Activated naive CD4-positive, alpha-beta T cell treated with anti-CD3 and anti-CD28 coated beads, Interleukin-2, amount 10 ng/mL, durations not matched to agents 7 days and 5 days (primary cell): ENCODE measurements around the gene ATXN1.

ENCODE experiments used
- CTCF ChIA-PET: fragments of 350-600 bp; sonication (Branson Sonifier 250); formaldehyde crosslinking; loops from one replicate; lab custom pipeline; 2021; ENCODE audit warnings: antibody characterized with exemption; lab: Charles Lee
- DNase-seq: peaks from one replicate; pipeline ENCODE4 v3.0.0-alpha.2; 2020
- H3K27ac Mint-ChIP-seq: one replicate; pipeline ENCODE4 v1.8.0; 2021; ENCODE audit warnings: mild to moderate bottlenecking, moderate library complexity, mixed read lengths
- H3K27me3 Mint-ChIP-seq: one replicate; pipeline ENCODE4 v1.8.0; 2021; ENCODE audit warnings: mild to moderate bottlenecking, mixed read lengths
- H3K36me3 Mint-ChIP-seq: one replicate; pipeline ENCODE4 v1.8.0; 2021; ENCODE audit warnings: mixed read lengths
- H3K4me1 Mint-ChIP-seq: one replicate; pipeline ENCODE4 v1.8.0; 2021; ENCODE audit warnings: mixed read lengths
- H3K4me3 Mint-ChIP-seq: one replicate; pipeline ENCODE4 v1.8.0; 2021; ENCODE audit warnings: mild to moderate bottlenecking, moderate library complexity, mixed read lengths
- H3K9me3 Mint-ChIP-seq: one replicate; pipeline ENCODE4 v1.8.0; 2021; ENCODE audit warnings: mixed read lengths

The ATXN1 gene

GRCh38 chr6:16594849-16595248 is 166.4 kb downstream of the ATXN1 start:
- H3K36me3 Mint-ChIP-seq, result peaks cover 7% of the 10 kb centered on the region
- H3K9me3 Mint-ChIP-seq, result no peaks in the 10 kb centered on the region
- H3K27ac Mint-ChIP-seq, result no peak overlapping the region
- peaks cover 3% of the 10 kb centered on the region for H3K4me1 Mint-ChIP-seq
- H3K27me3 Mint-ChIP-seq, result no peaks in the 10 kb centered on the region
- no peak overlapping the region for H3K4me3 Mint-ChIP-seq
- CTCF ChIA-PET, result no interaction called here
- DNase-seq, result no peak

- CTCF ChIA-PET, result interaction anchor here (0.6 to 1.0 kb wide), 2 partner anchors 12 to 179 kb away, joined by 3 read pairs; no protein-coding TSS in a partner anchor
- DNase-seq, result no peak
- no peak overlapping the region for H3K27ac Mint-ChIP-seq
- no peaks in the 10 kb centered on the region for H3K9me3 Mint-ChIP-seq
- H3K36me3 Mint-ChIP-seq, result peaks cover 7% of the 10 kb centered on the region
- H3K4me1 Mint-ChIP-seq, result no peaks in the 10 kb centered on the region
- no peak overlapping the region for H3K4me3 Mint-ChIP-seq
- no peaks in the 10 kb centered on the region for H3K27me3 Mint-ChIP-seq
Observed at GRCh38 chr6:16592223-16592911, 168.9 kb downstream of the ATXN1 start.

DNA sequence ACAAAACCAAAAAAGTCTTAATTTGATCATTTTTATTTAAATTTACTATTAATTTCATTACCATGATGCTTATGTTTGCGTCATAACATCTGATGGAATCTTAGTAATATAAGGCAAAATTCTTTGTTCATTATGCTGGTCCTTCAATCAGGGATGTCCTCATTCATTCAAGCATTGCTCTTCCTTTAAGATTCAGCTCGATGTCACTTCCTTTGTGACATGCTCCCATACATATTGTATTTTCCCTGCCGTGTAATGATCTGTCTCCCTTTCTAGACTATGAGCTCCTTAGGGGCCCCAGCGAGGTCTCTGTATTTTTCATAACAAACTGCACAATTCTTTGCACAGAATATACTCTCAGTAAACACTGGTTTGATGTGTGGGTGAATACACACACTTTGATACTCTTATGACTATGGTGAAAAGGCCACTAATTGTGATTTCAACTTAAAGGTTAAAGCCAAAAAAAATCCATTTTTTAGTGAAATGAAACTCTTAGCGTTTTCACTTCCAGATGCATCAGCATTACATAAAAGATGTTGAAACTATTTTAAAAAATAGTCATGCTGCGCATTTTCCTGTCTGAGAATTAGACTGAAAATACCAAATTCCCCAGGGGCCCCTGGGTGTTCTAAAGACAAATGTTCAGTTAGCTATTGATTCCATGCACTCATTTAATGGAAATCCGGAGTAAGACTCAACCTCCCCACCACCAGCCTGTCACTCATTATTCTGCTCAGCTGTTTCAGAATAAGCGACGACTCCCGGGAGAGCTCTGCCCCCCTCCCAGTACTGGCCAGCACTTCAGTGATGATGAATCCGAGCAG is 169.7 kb downstream of the ATXN1 start:
- CTCF ChIA-PET, result interaction anchor here (0.6 to 1.0 kb wide), 3 partner anchors 11 to 179 kb away, joined by 3 read pairs; no protein-coding TSS in a partner anchor
- H3K4me3 Mint-ChIP-seq, result no peak overlapping the region
- H3K4me1 Mint-ChIP-seq, result no peaks in the 10 kb centered on the region
- H3K9me3 Mint-ChIP-seq, result no peaks in the 10 kb centered on the region
- peak overlapping the region; percentile 50 for H3K27ac Mint-ChIP-seq
- H3K36me3 Mint-ChIP-seq, result peaks cover 4% of the 10 kb centered on the region
- DNase-seq, result no peak
- H3K27me3 Mint-ChIP-seq, result no peaks in the 10 kb centered on the region

- Mint-ChIP-seq H3K9me3 (no peaks in the 10 kb centered on the region), H3K27ac (no peak overlapping the region), H3K27me3 (no peaks in the 10 kb centered on the region), H3K4me3 (no peak overlapping the region), H3K4me1 (peaks cover 8% of the 10 kb centered on the region), H3K36me3 (peaks cover 25% of the 10 kb centered on the region)
- no peak for DNase-seq
- CTCF ChIA-PET, result no interaction called here
Observed at GRCh38 chr6:16585805-16586204, 175.5 kb downstream of the ATXN1 start.

DNA sequence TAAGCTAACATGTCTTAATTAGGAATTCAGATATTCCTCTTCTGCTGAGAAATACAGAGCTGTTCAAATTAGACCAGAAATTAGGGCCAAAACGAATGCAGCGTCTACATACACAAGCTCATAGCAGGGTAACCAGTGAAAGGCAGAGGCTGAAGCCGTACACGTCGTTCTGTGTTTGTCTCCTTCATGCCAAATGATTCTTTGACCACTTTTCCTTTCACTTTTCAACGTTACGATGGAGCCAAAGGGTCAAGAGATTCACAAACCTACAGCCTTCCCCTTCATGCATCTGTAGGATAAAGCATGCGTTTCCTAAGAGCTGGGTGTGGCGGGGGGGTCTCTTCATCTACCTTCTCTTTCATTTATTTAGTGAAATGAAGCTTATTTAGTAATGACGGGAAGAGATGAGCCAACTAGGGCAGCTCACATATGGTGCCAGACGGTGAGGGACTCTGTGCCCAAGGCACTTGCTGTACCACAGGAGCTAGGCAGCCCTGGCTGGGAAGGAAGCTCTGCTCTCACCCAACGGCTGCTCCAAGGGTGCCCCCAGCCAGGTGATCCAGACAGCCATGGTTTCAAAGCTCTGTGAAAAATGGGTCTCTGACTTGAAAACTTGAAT is 178.0 kb downstream of the ATXN1 start:
- Mint-ChIP-seq H3K4me3 (no peak overlapping the region), H3K27me3 (no peaks in the 10 kb centered on the region), H3K36me3 (peaks cover 33% of the 10 kb centered on the region), H3K27ac (no peak overlapping the region), H3K4me1 (peaks cover 8% of the 10 kb centered on the region), H3K9me3 (no peaks in the 10 kb centered on the region)
- DNase-seq, result no peak
- CTCF ChIA-PET, result no interaction called here

GRCh38 chr6:16582446-16583143 is 178.7 kb downstream of the ATXN1 start:
- H3K27me3 Mint-ChIP-seq, result no peaks in the 10 kb centered on the region
- no peaks in the 10 kb centered on the region for H3K9me3 Mint-ChIP-seq
- H3K36me3 Mint-ChIP-seq, result peaks cover 35% of the 10 kb centered on the region
- no peak for DNase-seq
- H3K27ac Mint-ChIP-seq, result no peak overlapping the region
- H3K4me1 Mint-ChIP-seq, result peaks cover 8% of the 10 kb centered on the region
- no peak overlapping the region for H3K4me3 Mint-ChIP-seq
- CTCF ChIA-PET, result no interaction called here

- H3K27ac Mint-ChIP-seq, result no peak overlapping the region
- no peak for DNase-seq
- no peak overlapping the region for H3K4me3 Mint-ChIP-seq
- H3K27me3 Mint-ChIP-seq, result no peaks in the 10 kb centered on the region
- CTCF ChIA-PET, result no interaction called here
- H3K36me3 Mint-ChIP-seq, result peaks cover 28% of the 10 kb centered on the region
- H3K9me3 Mint-ChIP-seq, result no peaks in the 10 kb centered on the region
- H3K4me1 Mint-ChIP-seq, result peaks cover 7% of the 10 kb centered on the region
Observed at GRCh38 chr6:16578695-16579285, 182.5 kb downstream of the ATXN1 start.

- Mint-ChIP-seq H3K36me3 (peaks cover 16% of the 10 kb centered on the region), H3K27ac (no peak overlapping the region), H3K9me3 (no peaks in the 10 kb centered on the region), H3K4me3 (no peak overlapping the region), H3K27me3 (no peaks in the 10 kb centered on the region), H3K4me1 (peaks cover 19% of the 10 kb centered on the region)
- DNase-seq, result no peak
- CTCF ChIA-PET, result interaction anchor here (1.4 kb wide), 1 partner anchor 12 kb away, joined by 3 read pairs; no protein-coding TSS in a partner anchor
Observed at GRCh38 chr6:16576451-16577368, 184.6 kb downstream of the ATXN1 start.

DNA sequence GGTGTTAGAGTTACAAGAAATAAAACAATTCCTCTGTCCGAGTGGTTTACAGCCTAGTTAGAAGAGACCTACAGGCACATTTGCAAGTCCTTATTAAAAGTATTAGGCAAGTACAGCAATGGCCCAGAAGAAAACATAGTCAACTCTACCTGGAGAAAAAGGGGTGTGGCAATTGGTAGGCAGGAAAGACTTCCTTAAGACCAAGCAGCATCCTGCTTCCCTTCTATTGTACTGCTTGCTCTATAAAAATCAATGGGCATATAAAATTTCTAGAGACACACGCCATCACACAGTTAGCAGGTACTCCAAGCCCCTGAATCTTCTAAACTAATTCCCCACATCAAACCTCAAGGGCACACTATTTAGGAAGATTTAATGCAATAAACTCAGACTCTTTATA is 185.6 kb downstream of the ATXN1 start:
- Mint-ChIP-seq H3K27ac (no peak overlapping the region), H3K9me3 (no peaks in the 10 kb centered on the region), H3K4me1 (peaks cover 19% of the 10 kb centered on the region), H3K4me3 (no peak overlapping the region), H3K27me3 (no peaks in the 10 kb centered on the region), H3K36me3 (peaks cover 19% of the 10 kb centered on the region)
- no peak for DNase-seq
- CTCF ChIA-PET, result no interaction called here

GRCh38 chr6:16572943-16573342 is 188.3 kb downstream of the ATXN1 start:
- Mint-ChIP-seq H3K9me3 (no peaks in the 10 kb centered on the region), H3K27ac (no peak overlapping the region), H3K4me3 (no peak overlapping the region), H3K27me3 (no peaks in the 10 kb centered on the region), H3K4me1 (peaks cover 19% of the 10 kb centered on the region), H3K36me3 (peaks cover 13% of the 10 kb centered on the region)
- CTCF ChIA-PET, result no interaction called here
- no peak for DNase-seq

DNA sequence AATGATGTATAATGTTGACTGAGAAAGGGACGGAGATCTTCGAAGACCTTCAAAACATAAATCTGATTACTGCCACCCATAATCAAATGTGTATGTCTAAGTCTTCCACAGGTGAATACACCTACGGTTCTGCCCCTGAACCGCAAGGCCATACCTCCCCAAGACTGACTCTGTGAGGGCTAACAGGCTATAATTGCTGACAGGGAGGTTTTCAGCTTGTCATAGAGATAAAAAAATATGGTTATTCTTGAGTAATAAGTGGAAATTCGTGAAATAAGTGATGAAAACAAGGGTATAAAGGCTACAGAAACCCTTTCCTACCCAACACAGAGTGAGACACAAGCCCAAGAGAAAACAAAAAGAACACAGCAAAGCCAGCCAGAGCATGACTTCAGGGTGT is 188.9 kb downstream of the ATXN1 start:
- peaks cover 19% of the 10 kb centered on the region for H3K4me1 Mint-ChIP-seq
- CTCF ChIA-PET, result no interaction called here
- H3K36me3 Mint-ChIP-seq, result peaks cover 13% of the 10 kb centered on the region
- no peaks in the 10 kb centered on the region for H3K9me3 Mint-ChIP-seq
- no peaks in the 10 kb centered on the region for H3K27me3 Mint-ChIP-seq
- no peak for DNase-seq
- no peak overlapping the region for H3K4me3 Mint-ChIP-seq
- H3K27ac Mint-ChIP-seq, result no peak overlapping the region

GRCh38 chr6:16570946-16571345 is 190.3 kb downstream of the ATXN1 start:
- DNase-seq, result no peak
- no peaks in the 10 kb centered on the region for H3K9me3 Mint-ChIP-seq
- no peak overlapping the region for H3K4me3 Mint-ChIP-seq
- no peak overlapping the region for H3K27ac Mint-ChIP-seq
- H3K4me1 Mint-ChIP-seq, result peaks cover 17% of the 10 kb centered on the region
- CTCF ChIA-PET, result no interaction called here
- peaks cover 17% of the 10 kb centered on the region for H3K36me3 Mint-ChIP-seq
- H3K27me3 Mint-ChIP-seq, result no peaks in the 10 kb centered on the region

- H3K27ac Mint-ChIP-seq, result no peak overlapping the region
- H3K9me3 Mint-ChIP-seq, result no peaks in the 10 kb centered on the region
- no peak overlapping the region for H3K4me3 Mint-ChIP-seq
- CTCF ChIA-PET, result no interaction called here
- H3K4me1 Mint-ChIP-seq, result peaks cover 12% of the 10 kb centered on the region
- DNase-seq, result no peak
- H3K36me3 Mint-ChIP-seq, result peaks cover 17% of the 10 kb centered on the region
- no peaks in the 10 kb centered on the region for H3K27me3 Mint-ChIP-seq
Observed at GRCh38 chr6:16570221-16570553, 191.1 kb downstream of the ATXN1 start.
